Epithelial cell of proximal tubule (primary cell): Measurements from ENCODE around the gene GPR61. TPM values are rescaled to one million over a fixed set of nuclear protein-coding genes. Genes with fewer than 3 reads are reported as not detected.

ENCODE experiments used
- DNase-seq: peaks from one replicate; pipeline ENCODE4 v3.0.0-alpha.2; 2011; ENCODE audit warnings: low read depth
- H3K4me3 ChIP-seq: 2 replicates; pipeline ENCODE4 v1.5.1; 2011; ENCODE audit warnings: low read depth, mild to moderate bottlenecking, low read length
- CTCF ChIP-seq: conservative IDR thresholded peaks from 2 replicates; pipeline ENCODE4 v1.5.1; 2012; ENCODE audit warnings: low read depth, mild to moderate bottlenecking, low read length
- total RNA-seq: library from RNA; depleted of rRNA; stranded (reverse); fragments of >200 nt; gene quantifications from 2 replicates; pipeline ENCODE4 v1.2.3, GENCODE V29; 2015

Gene GPR61
- total RNA-seq, 1 donor from 2014 or later: not detected

GRCh38 chr1:109508873-109509175 is 30.8 kb upstream of the GPR61 start:
- no peak for TF ChIP-seq CTCF
- H3K4me3 ChIP-seq: peak overlapping the region; percentile 64
- DNase-seq: no peak

- TF ChIP-seq CTCF: no peak
- H3K4me3 ChIP-seq: peak within 1 kb of the TSS; percentile 64
- DNase-seq: no peak
These were observed 30.2 kb upstream of the GPR61 start, which contains the start of gene AMIGO1 for GRCh38 chr1:109509176-109510134. TSS of gene AMIGO1 (minus strand) at chr1:109509727. CDS start at chr1:109508912, 815 bp downstream.

- DNase-seq: no peak
- no peak for TF ChIP-seq CTCF
- H3K4me3 ChIP-seq: no peak overlapping the region
These were observed 26.5 kb upstream of the GPR61 start for GRCh38 chr1:109513110-109513710.

GRCh38 chr1:109514846-109515245 is 24.8 kb upstream of the GPR61 start:
- TF ChIP-seq CTCF: no peak
- no peak overlapping the region for H3K4me3 ChIP-seq
- no peak for DNase-seq

- no peak overlapping the region for H3K4me3 ChIP-seq
- DNase-seq: no peak
- no peak for TF ChIP-seq CTCF
These were observed 22.8 kb upstream of the GPR61 start for GRCh38 chr1:109516872-109517271.

- TF ChIP-seq CTCF: no peak
- no peak overlapping the region for H3K4me3 ChIP-seq
- no peak for DNase-seq
These were observed 22.3 kb upstream of the GPR61 start for GRCh38 chr1:109517337-109517736.
